HG03342 (cell line): ENCODE data around the gene ZNF792.
"Not testable (repeated sequence)": the region's sequence is repeated elsewhere in the genome, so short reads cannot be mapped to it uniquely, and the experiment has no call there.

ENCODE experiments used
- ATAC-seq: cut with Tn5 transposase; IDR thresholded peaks from one replicate; pipeline ENCODE4 v1.9.1; 2021; ENCODE audit warnings: mild to moderate bottlenecking, moderate library complexity; ENCODE audit not compliant: unreplicated experiment

The ZNF792 gene

GRCh38 chr19:34926361-34926684, 37.7 kb downstream of the ZNF792 start:
- ATAC-seq: no peak

GRCh38 chr19:34925278-34925855, 38.7 kb downstream of the ZNF792 start:
- ATAC-seq: no peak

- ATAC-seq: not testable (repeated sequence)
Observed at GRCh38 chr19:34920090-34920786, 43.8 kb downstream of the ZNF792 start.

- ATAC-seq: no peak
Observed at GRCh38 chr19:34918190-34918589, 45.8 kb downstream of the ZNF792 start.

GRCh38 chr19:34917144-34917543, 46.9 kb downstream of the ZNF792 start:
- ATAC-seq: not testable (repeated sequence)

GRCh38 chr19:34910770-34911169, 53.3 kb downstream of the ZNF792 start:
- ATAC-seq: no peak
